ENCODE results near the gene WDR45. TPM values are rescaled to one million over a fixed set of nuclear protein-coding genes. Genes with fewer than 3 reads are reported as not detected.

WDR45 gene
- total RNA-seq, 1 experiment from 2014 or later = 31.5 TPM

GRCh38 chrX:49043220-49043986 lies 36.3 kb downstream of the WDR45 start, which contains the start of gene TFE3:
Gene TFE3 (minus strand): TSS chrX:49043357. CDS start chrX:49043226, 131 bp downstream.
- peak within 1 kb of the TSS; percentile 76 for H3K27ac ChIP-seq (ENCODE audit: insufficient read length, low read depth, low read length)
- no peak within 1 kb of the TSS for H4K8ac ChIP-seq (replicated peaks; ENCODE audit: insufficient read length, low read depth, low read length)
- Mint-ChIP-seq H3K4me3 (peak within 1 kb of the TSS; percentile 90 to 96), H3K4me1 (peaks cover 20 to 21% of the 10 kb centered on the region in 2 experiments), H3K9me3 (peaks cover 66 to 69% of the 10 kb centered on the region in 2 experiments), H3K27ac (peak within 1 kb of the TSS; percentile 89 to 98 (median 93)), H3K27me3 (ENCODE audit: low read depth) (peaks cover 2% of the 10 kb centered on the region; the same call in 1 of the 2 replicates), H3K36me3 (ENCODE audit: insufficient read depth in 1 of 3, low read depth in 3 of 3) (peaks cover 13 to 34% (median 22%) of the 10 kb centered on the region in 3 experiments)
- H3K9me3 ChIP-seq (ENCODE audit: control insufficient read depth, low read depth, low read length) = no peaks in the 10 kb centered on the region
- H2BK20ac ChIP-seq (ENCODE audit: low read depth, low read length, poor library complexity, severe bottlenecking) = no peak within 1 kb of the TSS
- no peak within 1 kb of the TSS for H4K5ac ChIP-seq (ENCODE audit: insufficient read length, low read depth, low read length)
- no peak within 1 kb of the TSS for H2BK12ac ChIP-seq (ENCODE audit: insufficient read length, low read depth, low read length)
- H2BK120ac ChIP-seq (ENCODE audit: low read depth, low read length, poor library complexity, severe bottlenecking) = no peak within 1 kb of the TSS
- peak within 1 kb of the TSS; percentile 89 for H3K9ac ChIP-seq (ENCODE audit: extremely low read depth, insufficient read length, low read length)
- H3K23me2 ChIP-seq (ENCODE audit: insufficient read length, low read depth, low read length, poor library complexity, severe bottlenecking) = peaks cover 7% of the 10 kb centered on the region
- no peak within 1 kb of the TSS for H3T11ph ChIP-seq (ENCODE audit: low read length)
- no peak within 1 kb of the TSS for H2BK15ac ChIP-seq (ENCODE audit: low read depth, low read length)
- H2AFZ ChIP-seq (ENCODE audit: low read length) = no peak within 1 kb of the TSS
- H3K4me1 ChIP-seq (ENCODE audit: insufficient read depth, low read length) = peaks cover 5% of the 10 kb centered on the region
- no peak within 1 kb of the TSS for H3K23ac ChIP-seq (ENCODE audit: insufficient read length, low read depth, low read length)
- no peak within 1 kb of the TSS for H3K4ac ChIP-seq (ENCODE audit: low read depth, low read length)
- no peak within 1 kb of the TSS for H4K91ac ChIP-seq (ENCODE audit: insufficient read length, low read depth, low read length)
- DNase-seq = peak; percentile 98
- no peak within 1 kb of the TSS for H2AK5ac ChIP-seq (ENCODE audit: insufficient read length, low read length)
- peaks cover 12% of the 10 kb centered on the region; the same call in 1 of the 2 replicates for H3K79me2 ChIP-seq (ENCODE audit: insufficient read depth, low read length)
- H2BK5ac ChIP-seq (ENCODE audit: insufficient read length, low read length) = no peak within 1 kb of the TSS
- no peaks in the 10 kb centered on the region for H3K27me3 ChIP-seq (ENCODE audit: insufficient read depth, low read length)
- H3K56ac ChIP-seq (ENCODE audit: insufficient read length, low read depth, low read length) = no peak within 1 kb of the TSS
- H3K14ac ChIP-seq (ENCODE audit: insufficient read depth, low read length) = no peak within 1 kb of the TSS; the same call in 1 of the 2 replicates
- no CpG with 5 or more reads among the region's 67 CpGs for WGBS (ENCODE audit: extremely low coverage, insufficient read length, low lambda C conversion rate)
- peak within 1 kb of the TSS; percentile 96 for H3K4me2 ChIP-seq (ENCODE audit: insufficient read depth, insufficient read length, low read length)
- H3K79me1 ChIP-seq (ENCODE audit: insufficient read depth, low read depth, low read length, poor library complexity, severe bottlenecking) = peaks cover 2% of the 10 kb centered on the region
- peak; percentile 72 for TF ChIP-seq CTCF (conservative IDR thresholded peaks at IDR 0.05)
- H4K20me1 ChIP-seq (ENCODE audit: control insufficient read depth, insufficient read depth, insufficient read length) = no peaks in the 10 kb centered on the region
- H3K18ac ChIP-seq (ENCODE audit: insufficient read length, low read depth, low read length) = peak within 1 kb of the TSS; percentile 64

Measured in H9 (cell line).